ENCODE data around the gene SLC39A3. TPM values are rescaled to one million over a fixed set of nuclear protein-coding genes. Genes with fewer than 3 reads are reported as not detected.

The SLC39A3 gene
- total and polyA plus RNA-seq, 2 of the 8 experiments (the other 6 are each of a cell fraction or from before 2014, with no cell fraction given) = 33.0 to 52.9 TPM

- 0 out of 2 replicates have a peak, but pooled peaks have one; percentile 22 for TF ChIP-seq JUND (IDR thresholded peaks at IDR 0.05; ENCODE audit: low read length)
- peak; percentile 87 for TF ChIP-seq CHD2 (IDR thresholded peaks at IDR 0.05; ENCODE audit: low read length)
- no peak for TF ChIP-seq FOSL1 (IDR thresholded peaks at IDR 0.05; ENCODE audit: insufficient read depth, low read depth, low read length)
Measured at GRCh38 chr19:2739602-2740313, at the start of gene SLC39A3 (continued).

Data from H1 (cell line).